Kidney (tissue), 14 donors: ENCODE data around the gene TYRO3. TPM values are rescaled to one million over a fixed set of nuclear protein-coding genes. Genes with fewer than 3 reads are reported as not detected.
A peak's percentile ranks its signal among the peaks of the same experiment; 100 is the strongest.

Experiments
- DNase-seq, 5 donors: peaks; one replicate each; pipeline ENCODE4 v3.0.0-alpha.2; 2013 to 2020
- FAIRE-seq: peaks from 2 replicates; lab custom pipeline; 2012; peaks lifted over from hg19 to GRCh38; lab: Jason Lieb, UNC
- H3K27ac ChIP-seq, 2 donors: one replicate each; pipeline ENCODE4 v1.7.0; 2013; ENCODE audit warnings: low read depth in 2 of 2, low read length in 2 of 2, inconsistent platforms in 1 of 2
- H3K27me3 ChIP-seq: one replicate; pipeline ENCODE4 v1.7.1; 2013; ENCODE audit warnings: low read length, inconsistent platforms; ENCODE audit not compliant: control insufficient read depth, insufficient read depth
- H3K36me3 ChIP-seq, 3 donors: one replicate each; pipeline versions ENCODE4 v1.7.0 to v1.7.1; 2013; ENCODE audit warnings: low read length in 3 of 3, control low read depth in 1 of 3, inconsistent platforms in 1 of 3; ENCODE audit not compliant: insufficient read depth in 3 of 3, control insufficient read depth in 2 of 3
- H3K4me1 ChIP-seq, 3 donors: one replicate each; pipeline versions ENCODE4 v1.7.0 to v1.7.1; 2013; ENCODE audit warnings: low read length in 3 of 3, inconsistent platforms in 1 of 3, low read depth in 1 of 3; ENCODE audit not compliant: control insufficient read depth in 2 of 3, insufficient read depth in 2 of 3
- H3K4me3 ChIP-seq, 3 donors: one replicate each; pipeline versions ENCODE4 v1.7.0 to v1.8.1; 2013; ENCODE audit warnings: low read length in 3 of 3, control low read depth in 1 of 3, inconsistent platforms in 1 of 3
- H3K9ac ChIP-seq, 3 donors: one replicate each; pipeline versions ENCODE4 v1.7.0 to v1.7.1; 2013; ENCODE audit warnings: low read length in 3 of 3, control low read depth in 1 of 3, inconsistent platforms in 1 of 3
- H3K9me3 ChIP-seq, 3 donors: one replicate each; pipeline versions ENCODE4 v1.7.0 to v1.7.1; 2013; ENCODE audit warnings: low read length in 3 of 3, control low read depth in 1 of 3, inconsistent platforms in 1 of 3; ENCODE audit not compliant: control insufficient read depth in 2 of 3, insufficient read depth in 1 of 3
- CTCF ChIP-seq: IDR thresholded peaks from 3 replicates; pipeline ENCODE4 v1.5.1; 2012; ENCODE audit warnings: mild to moderate bottlenecking, moderate library complexity, borderline replicate concordance; ENCODE audit not compliant: insufficient read depth; ENCODE audit errors: extremely low read depth
- intact Hi-C: fragments of 100-400 bp; cut with DNase I; formaldehyde crosslinking; loops from one replicate; pipeline ENCODE4 v1.11.1; 2022
- polyA plus RNA-seq: library from polyadenylated mRNA; stranded (reverse); fragments of 350-450 nt; fragmentation: Illumina TruSeq; extraction: RNeasy Lipid Tissue Mini Kit (QIAGEN cat#74804); gene quantifications from one replicate; pipeline ENCODE4 v1.2.3, GENCODE V29; 2014; ENCODE audit warnings: low read depth, low replicate concordance; ENCODE audit not compliant: insufficient read depth
- total RNA-seq: library from RNA; stranded (reverse); fragmentation: NEBNext Ultra II Directional; extraction: Animal tissue kit (Norgen Biotek cat#: 25700); gene quantifications from one replicate; pipeline ENCODE4 v1.2.1, GENCODE V29; 2021
- donor health status: control.
- donor health status: control.
- donor health status: control.
- donor health status: control.
- donor health status: control.
- donor health status: DM: yes; HTN: yes; CAD: no.
- donor health status: Normal renal cell carcinoma (clear cell type).

Gene TYRO3
- total and polyA plus RNA-seq, 2 donors from 2014 or later, result 2.5 to 46.5 TPM

DNA sequence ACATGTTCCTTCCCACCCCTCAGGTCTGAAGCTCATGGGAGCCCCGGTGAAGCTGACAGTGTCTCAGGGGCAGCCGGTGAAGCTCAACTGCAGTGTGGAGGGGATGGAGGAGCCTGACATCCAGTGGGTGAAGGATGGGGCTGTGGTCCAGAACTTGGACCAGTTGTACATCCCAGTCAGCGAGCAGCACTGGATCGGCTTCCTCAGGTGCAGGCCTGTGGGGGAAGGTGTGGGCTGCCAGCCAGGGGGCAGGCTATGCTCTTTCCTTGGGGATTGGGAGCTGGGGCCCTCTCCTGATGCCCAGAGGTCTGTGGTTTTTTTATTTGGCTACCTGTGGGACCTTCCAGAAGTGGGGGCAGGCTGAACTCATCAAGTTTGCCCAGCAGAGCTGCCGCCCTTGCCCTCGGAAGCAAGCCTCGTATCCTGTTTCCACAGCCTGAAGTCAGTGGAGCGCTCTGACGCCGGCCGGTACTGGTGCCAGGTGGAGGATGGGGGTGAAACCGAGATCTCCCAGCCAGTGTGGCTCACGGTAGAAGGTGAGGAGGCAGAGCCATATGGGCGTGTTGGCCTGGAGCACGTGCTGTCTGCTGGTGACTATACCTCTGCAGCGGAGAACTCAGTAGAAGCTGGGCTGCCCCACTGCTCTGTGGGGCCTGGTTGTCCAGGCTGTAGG lies 2.2 kb downstream of the TYRO3 start:
- H3K9me3 ChIP-seq, result no peaks in the 10 kb centered on the region
- no peak for TF ChIP-seq CTCF
- H3K36me3 ChIP-seq, result no peaks in the 10 kb centered on the region
- H3K4me3 ChIP-seq, result no peak overlapping the region
- H3K9ac ChIP-seq, result no peak overlapping the region
- peak in 3 of 5 donors; percentile 39 to 45 (median 44) for DNase-seq
- H3K27ac ChIP-seq, result no peak overlapping the region
- no peak for FAIRE-seq
- no peaks in the 10 kb centered on the region for H3K27me3 ChIP-seq
- H3K4me1 ChIP-seq, result peaks cover 0 to 19% (median 2%) of the 10 kb centered on the region in 3 donors
- intact Hi-C loops, result no loop called here

DNA sequence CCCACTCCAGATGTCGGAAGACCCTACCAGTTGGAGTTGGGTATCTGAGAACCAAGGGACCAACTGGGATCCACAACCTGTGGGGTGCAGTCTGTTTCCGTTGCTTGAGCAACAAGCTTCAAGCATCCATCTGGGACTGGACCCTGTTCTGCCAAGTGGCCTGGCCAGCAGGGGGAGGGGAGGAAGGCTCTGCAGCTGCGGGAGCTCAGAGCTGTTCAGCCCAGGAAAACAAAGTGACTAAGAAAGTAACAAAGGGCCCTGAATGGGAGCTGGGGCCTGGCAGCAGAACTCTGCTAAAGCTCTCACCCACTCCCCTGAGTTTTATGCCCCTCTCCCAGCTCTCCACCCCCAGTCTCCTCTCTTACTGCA lies 2.7 kb downstream of the TYRO3 start:
- peak in 4 of 5 donors; percentile 53 to 82 (median 62) for DNase-seq
- H3K4me3 ChIP-seq, result no peak overlapping the region
- FAIRE-seq, result no peak
- H3K9ac ChIP-seq, result no peak overlapping the region
- H3K36me3 ChIP-seq, result no peaks in the 10 kb centered on the region
- TF ChIP-seq CTCF, result no peak
- no peaks in the 10 kb centered on the region for H3K9me3 ChIP-seq
- H3K27ac ChIP-seq, result no peak overlapping the region
- intact Hi-C loops, result no loop called here
- H3K27me3 ChIP-seq, result no peaks in the 10 kb centered on the region
- peaks cover 0 to 19% (median 2%) of the 10 kb centered on the region in 3 donors for H3K4me1 ChIP-seq

- intact Hi-C loops, result no loop called here
- Histone ChIP-seq H3K9me3 (no peaks in the 10 kb centered on the region), H3K27ac (no peak overlapping the region), H3K27me3 (no peaks in the 10 kb centered on the region), H3K9ac (no peak overlapping the region), H3K4me3 (no peak overlapping the region), H3K4me1 (peaks cover 0 to 19% (median 2%) of the 10 kb centered on the region in 3 donors), H3K36me3 (no peaks in the 10 kb centered on the region)
- FAIRE-seq (no peak), DNase-seq (no peak)
- TF ChIP-seq CTCF, result no peak
Observed at GRCh38 chr15:41562244-41562643, 3.2 kb downstream of the TYRO3 start.
